Measurements from ENCODE around the gene PFAS.

- TF ChIP-seq TAF1 (IDR thresholded peaks at IDR 0.05; ENCODE audit: low read depth, low read length) (peak; percentile 97), CBX5 (IDR thresholded peaks at IDR 0.05; ENCODE audit: low read depth, low read length) (no peak)
Measured at GRCh38 chr17:8209907-8210760, 39.0 kb upstream of the PFAS start, which contains the start of gene AURKB.
